Prostate gland (tissue), 2 donors: ENCODE results near the gene ERC2.

Source experiments
- CTCF ChIP-seq, 4 experiments: fragments of 200-600 bp in 2 of 4; fragments of 450-650 bp in 2 of 4; sonication (generic) in 2 of 4; IDR thresholded peaks; 1 replicate in 3 of 4; 2 replicates in 1 of 4; pipeline ENCODE4 v1.5.1; 2016 to 2019; ENCODE audit warnings: antibody characterized with exemption in 4 of 4, mild to moderate bottlenecking in 2 of 4, moderate library complexity in 2 of 4
- POLR2A ChIP-seq: fragments of 450-650 bp; IDR thresholded peaks from one replicate; pipeline ENCODE4 v1.6.1; 2016; ENCODE audit warnings: antibody characterized with exemption, mild to moderate bottlenecking
- POLR2AphosphoS5 ChIP-seq: sonication (generic); formaldehyde crosslinking; IDR thresholded peaks from one replicate; pipeline ENCODE4 v1.6.1; 2017; ENCODE audit warnings: antibody characterized with exemption

- TF ChIP-seq POLR2A, result no peak
- no peak for TF ChIP-seq CTCF (IDR thresholded peaks at IDR 0.05)
- TF ChIP-seq POLR2AphosphoS5, result no peak
Observed at GRCh38 chr3:55826097-55826496, 642.2 kb downstream of the ERC2 start.
